Activated T-helper 9 cell treated with anti-CD3 and anti-CD28 coated beads, Interleukin-2, amount 50 U/mL, for 16 hours (primary cell): ENCODE data around the gene CREBBP.
"Not testable (repeated sequence)": the region's sequence is repeated elsewhere in the genome, so short reads cannot be mapped to it uniquely, and the experiment has no call there.

Experiments used
- DNase-seq: peaks from one replicate; pipeline ENCODE4 v3.0.0-alpha.2; 2020; ENCODE audit warnings: low read depth

Gene CREBBP

DNA sequence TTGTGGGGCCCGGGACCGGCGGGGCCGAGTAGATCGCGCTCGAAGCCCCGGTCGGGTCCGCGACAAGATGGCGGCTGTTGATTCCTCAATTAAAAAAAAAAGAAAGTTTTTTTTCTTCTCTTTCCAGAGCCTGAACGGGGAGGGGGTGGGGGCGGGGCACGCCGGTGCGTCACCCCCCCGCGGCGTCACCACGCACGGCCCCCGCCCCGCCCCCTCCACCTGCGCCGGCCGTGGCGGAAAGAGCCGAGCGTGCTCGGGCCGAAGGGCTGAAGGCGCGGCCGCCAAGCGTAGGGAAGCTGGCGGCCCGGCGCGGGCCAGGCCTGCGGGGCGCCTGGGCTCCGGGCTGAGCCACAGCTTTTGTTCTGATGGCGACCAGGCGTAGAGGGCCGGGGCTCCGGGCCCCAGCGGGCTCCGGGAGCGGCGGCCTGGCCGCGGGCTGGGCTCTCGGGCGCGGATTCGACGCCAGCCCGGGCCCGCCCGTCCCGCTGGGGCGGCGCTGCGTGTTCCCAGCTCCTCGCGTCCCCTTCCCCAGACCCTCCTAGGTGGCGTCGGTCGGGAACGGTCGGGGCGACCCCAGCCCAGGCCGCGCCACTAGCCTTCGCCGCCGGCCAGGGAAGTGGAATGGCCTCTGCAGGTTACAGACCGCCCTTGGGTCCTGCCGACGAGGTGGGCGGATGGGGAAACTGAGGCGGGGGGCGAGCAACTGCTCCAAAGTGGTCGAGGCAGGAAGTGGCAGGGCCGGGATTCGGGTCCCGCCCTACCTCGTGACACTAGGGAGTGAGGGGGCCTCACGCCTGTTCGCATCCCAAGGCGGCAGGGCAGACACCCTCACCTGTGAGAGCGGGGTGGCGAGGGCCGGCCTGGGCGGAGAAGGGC is at the start of gene CREBBP:
Gene CREBBP, minus strand, starts transcription at position 91 of the 876 bp plus-strand sequence. CDS start 797 bp downstream, outside the sequence.
- DNase-seq = peak; percentile 80

DNA sequence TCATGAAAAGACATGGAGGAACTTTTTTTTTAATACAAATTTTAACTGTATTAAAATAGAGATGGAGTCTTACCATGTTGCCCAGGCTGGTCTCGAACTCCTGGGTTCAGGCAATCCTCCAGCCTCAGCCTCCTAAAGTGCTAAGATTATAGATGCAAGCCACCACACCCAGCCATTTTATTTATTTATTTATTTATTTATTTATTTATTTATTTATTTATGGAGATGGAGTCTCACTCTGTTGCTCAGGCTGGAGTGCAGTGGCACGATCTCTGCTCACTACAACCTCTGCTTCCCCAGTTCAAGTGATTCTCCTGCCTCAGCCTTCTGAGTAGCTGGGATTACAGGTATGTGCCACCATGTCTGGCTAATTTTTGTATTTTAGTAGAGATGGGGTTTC is 46.6 kb upstream of the CREBBP start:
- DNase-seq = not testable (repeated sequence)

DNA sequence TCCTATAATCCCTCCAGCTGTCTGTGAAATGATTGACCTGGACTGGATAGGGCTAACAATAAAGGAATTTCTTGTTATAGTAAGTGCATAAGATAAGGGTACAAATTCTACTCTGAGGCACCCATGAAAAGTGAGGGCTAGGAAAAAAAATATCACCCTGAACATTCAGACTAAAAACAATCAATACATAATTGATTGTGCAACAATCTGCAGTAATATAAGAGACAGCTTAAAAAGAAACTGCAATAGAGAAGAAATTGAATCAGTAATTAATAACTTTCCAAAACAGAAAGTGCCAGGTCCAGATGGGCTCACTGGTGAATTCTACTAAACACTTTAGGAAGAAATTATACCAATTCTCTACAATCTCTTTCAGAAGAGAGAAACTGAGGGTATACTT is 44.2 kb upstream of the CREBBP start:
- no peak for DNase-seq

DNA sequence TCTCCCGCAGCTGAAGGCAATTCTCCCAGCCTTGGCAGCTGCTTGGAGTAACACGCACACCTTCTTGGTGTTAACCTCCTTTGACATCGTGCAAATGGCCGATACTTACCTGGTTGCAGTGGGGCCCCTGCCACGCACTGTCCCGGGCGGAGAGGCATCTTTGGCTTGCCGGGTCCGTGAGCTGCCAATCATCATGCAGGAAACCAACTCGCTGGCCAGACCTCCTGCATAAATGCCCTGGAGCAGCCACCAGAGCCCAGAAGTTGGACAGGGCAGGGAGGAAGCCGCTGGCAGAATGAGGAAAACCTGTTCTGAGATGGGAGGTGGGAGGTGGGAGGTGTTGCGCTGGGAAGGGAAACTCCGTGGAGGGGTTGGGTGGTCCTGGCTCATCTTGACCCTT is 41.7 kb upstream of the CREBBP start:
- DNase-seq = no peak

DNA sequence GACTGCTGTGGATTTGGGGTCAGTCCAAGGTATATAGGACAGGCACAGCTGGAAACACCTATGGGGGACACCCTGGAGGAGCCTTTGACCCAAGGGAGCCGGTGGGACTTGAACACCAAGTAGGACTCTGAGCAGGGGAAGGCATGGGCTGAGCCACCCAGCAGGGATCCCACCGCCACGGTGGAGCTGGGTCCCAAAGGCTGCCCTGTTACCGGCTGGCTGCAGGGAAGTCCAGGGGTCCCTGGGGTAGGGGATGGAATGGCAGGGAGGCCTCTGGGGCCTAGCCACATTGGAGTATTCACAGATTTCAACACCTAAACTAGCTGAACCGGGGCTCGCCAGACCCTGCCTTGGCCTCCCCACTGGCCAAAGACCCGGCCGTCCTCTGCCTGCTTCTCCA is 39.7 kb upstream of the CREBBP start:
- DNase-seq = no peak

DNA sequence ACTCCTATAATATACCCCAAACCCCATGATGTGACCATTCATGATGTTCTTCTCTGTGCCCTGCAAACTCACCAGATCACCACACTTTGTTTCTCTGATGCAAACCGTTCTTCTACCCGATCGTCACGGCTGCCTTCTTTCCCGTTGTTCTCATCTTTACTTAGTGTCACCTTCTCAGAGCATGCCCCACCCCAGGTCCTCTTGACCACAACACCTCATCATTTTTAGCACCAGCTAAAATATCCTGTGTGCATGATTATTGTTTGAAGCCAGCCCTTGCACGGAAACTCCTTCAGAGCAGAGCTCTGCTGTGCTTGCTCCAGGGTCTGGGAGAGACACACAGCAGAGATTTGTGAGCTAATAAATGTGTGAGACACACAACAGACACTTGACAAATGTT is 38.9 kb upstream of the CREBBP start:
- DNase-seq = no peak

DNA sequence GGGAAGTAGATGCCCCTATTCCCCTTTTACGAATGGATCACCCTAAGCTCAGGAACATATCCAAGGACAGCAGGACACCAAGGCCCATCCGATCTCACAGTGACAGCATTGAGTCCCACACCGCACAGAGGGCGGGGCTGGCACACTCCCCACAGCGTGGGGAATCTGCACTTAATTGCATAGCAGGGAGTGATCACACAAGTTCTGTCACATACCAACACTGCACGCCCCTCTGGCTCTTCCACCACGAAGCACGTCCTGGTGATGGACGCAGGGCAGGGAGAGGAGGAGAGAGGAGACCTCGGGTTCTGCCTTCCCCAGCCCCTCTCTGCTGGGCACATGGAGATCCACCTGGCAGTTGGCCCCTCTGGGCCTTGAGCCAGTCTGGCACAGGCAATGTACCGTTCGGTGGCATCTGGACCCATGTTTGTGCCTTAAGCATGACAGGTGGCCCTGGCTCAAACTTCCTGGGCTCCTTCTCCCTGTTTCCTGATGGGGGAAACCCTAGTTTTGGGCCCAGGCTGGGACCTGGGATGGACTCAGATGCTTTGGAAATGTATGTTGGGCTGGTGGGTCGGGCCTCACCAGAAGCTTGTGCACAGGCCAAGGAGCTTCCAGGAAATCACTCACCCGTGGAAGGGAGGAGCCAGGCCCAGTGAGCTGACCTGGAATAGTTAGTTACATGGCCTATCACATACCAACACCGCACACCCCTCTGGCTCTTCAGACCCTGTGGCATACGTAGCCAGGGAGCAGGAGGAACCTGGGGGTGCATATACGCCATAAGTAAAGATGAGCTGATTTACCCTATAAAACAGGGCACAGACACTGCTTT is 35.1 kb upstream of the CREBBP start:
- no peak for DNase-seq

DNA sequence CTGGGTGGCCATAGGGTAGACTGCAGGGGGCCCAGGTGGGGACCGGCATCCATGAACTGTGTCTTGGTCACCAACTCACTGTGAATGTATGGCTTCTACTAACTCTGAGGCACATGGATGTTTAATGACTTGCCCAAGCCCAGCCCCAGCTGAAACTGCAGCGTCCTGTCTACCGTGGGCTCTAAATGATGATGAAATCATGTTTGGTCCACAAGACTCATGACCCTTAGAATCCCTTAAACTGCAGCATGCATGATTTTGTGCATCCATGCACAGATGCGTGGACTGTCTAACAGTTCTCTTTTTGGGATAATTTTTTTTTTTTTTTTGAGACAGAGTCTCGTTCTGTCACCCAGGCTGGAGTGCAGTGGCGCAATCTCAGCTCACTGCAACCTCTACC is 32.4 kb upstream of the CREBBP start:
- no peak for DNase-seq

DNA sequence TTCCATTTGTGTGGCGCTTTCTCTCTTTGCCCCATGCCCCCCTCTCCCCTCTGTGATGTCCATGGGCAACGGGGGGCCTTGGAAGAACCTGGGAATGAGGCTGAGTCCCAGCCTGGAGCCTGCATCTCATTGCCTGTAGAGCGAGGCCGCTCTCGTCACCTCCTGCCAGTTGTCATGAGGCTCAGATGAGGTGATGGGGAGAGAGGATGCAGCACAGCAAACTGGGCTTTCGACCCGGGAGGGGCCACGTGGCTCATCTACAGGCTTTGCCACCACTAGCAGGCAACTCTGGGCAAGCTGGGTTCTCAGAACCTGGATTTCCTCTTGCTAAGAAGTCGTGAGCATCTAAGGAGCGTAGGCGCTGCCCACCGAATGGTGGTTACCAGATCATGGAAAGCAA is 31.9 kb upstream of the CREBBP start:
- no peak for DNase-seq

DNA sequence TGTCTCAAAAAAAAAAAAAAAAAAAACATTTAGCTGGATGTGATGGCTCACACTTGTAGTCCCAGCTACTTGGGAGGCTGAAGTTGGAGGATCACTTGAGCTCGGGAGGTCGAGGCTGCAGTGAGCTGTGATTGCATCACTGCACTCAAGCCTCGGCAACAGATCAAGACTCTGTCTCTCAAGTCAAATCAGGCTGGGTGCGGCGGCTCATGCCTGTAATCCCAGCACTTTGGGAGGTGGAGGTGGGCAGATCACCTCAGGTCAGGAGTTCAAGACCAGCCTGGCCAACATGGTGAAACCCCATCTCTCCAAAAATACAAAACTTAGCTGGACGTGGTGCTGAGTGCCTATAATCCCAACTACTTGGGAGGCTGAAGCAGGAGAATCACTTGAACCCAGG is 31.2 kb upstream of the CREBBP start:
- not testable (repeated sequence) for DNase-seq

DNA sequence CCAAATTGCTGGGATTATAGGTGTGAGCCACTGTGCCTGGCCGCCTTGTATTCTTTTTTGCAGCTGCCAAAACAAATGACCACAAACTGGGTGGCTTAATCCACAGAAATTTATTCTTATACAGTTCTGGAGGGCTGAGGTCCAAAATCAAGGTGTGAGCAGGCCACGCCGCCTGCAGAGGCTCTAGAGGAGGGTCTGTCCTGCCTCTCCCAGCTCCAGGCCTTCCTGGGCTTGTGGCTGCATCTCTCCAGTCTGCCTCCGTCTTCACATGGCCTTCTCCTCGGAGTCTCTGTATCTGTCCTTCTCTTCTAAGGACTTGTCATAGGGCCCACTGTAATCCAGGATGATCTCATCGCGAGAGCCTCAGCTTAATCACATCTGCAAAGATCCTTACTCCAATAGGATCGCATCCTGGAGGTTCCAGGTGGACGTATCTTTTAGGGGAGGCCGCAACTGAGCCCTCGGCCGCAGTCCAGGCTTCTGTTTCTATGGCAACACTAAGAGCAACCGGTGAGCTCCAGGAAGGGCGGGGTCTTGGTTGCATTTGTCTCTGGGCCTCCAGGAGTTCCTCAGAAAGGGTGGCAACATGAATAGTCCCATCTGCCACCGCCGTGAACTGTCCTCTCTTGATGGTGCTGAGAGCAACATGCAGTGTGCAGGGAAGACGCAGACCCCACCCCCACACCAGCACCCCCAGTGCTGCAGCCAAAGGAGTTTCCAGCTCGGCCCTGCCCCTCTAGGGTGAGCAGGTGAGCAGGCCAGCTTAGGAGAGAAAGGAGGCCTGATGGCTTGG is 29.5 kb upstream of the CREBBP start:
- no peak for DNase-seq

DNA sequence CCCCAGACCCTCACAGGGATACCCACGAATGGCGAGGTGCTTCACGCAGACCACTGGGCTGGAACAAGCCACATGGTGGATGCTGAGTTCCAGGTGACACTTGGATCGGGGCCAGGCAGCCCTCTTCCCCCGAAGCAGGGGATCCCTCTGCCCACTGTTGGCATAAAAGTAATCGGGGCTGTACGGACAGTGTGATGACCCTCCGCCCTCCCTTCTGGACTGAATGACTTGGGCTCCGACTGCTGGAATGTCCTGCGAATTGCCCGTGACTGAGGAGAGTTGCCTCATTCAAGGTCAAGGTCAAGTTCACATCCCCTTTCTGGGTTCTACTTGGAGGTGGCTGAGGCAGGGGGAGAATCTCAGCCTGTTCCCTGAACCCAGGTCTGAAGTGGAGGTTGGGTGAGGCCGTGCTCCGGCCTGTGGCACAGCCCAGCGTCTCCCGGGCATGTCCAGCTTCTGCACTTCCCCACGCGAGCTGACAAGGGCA is 28.5 kb upstream of the CREBBP start:
- no peak for DNase-seq

DNA sequence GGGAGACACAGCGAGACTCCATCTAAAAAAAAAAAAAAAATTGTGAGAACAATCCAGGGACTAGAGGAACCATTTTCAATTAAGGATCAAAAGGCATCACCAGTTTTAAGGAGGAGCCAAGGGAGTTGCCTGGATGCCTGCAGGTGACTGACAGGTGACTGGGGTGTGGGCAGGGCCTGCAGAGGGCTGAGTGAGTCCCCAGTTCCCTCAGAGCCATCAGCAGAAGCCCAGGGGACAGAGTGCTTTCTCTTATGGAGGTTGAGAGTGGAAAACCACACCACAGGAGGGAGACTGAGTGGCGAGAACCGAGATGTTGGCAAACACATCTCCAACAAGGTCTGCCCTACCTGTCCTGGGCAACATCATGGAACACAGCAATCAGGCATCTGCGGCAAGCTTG is 27.1 kb upstream of the CREBBP start:
- DNase-seq = no peak

DNA sequence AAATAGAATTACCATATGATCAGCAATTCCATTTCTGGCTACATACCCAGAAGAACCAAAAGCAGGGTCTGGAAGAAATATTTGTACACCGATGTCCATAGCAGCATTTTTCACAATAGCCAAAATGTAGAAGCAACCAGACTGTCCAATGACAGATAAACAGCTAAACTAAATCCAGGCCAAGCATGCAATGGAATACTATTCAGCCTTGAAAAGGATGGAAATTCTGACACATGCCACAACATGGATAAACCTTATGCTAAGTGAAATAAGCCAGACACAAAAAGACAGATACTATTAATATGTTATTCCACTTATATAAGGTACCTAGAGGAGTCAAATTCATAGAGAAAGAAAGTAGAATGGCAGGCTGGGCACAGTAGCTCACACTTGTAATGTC is 25.9 kb upstream of the CREBBP start:
- DNase-seq = no peak

DNA sequence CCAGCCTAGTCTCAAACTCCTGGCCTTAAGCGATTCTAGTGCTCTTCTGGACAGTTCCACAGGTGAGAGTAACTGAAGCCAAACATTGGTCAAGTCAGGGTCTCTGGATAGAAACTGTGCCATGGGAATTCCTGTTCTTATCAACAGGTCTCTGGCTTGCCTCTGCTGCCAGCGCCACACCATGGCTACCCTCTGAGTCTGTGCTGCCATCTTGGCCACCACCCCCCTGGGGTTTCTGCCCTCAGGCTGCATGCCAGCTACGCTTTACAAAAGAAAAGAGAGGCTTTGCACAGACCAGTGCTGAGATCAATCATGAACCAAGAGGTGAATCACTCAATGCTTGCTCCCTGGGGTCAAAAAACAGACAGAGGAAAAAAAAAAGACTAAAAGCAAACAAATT is 24.4 kb upstream of the CREBBP start:
- no peak for DNase-seq

DNA sequence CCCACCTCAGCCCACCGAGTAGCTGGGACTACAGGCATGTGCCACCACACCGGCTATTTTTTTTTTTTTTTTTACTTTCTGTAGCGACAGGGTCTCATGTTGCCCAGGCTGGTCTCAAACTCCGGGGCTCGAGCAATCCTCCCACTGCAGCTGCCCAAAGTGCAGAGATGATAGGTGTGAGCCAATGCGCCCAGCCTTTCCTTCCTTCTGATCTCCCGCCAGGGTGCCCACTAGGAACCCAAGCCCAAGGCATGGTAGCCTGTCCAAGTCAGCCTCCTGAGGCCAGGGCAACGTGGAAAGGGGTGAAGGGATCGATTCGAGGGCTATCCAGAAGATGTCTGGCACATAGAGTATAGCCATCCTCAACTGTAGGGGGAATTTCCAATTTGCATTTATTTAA is 9.6 kb upstream of the CREBBP start:
- no peak for DNase-seq

DNA sequence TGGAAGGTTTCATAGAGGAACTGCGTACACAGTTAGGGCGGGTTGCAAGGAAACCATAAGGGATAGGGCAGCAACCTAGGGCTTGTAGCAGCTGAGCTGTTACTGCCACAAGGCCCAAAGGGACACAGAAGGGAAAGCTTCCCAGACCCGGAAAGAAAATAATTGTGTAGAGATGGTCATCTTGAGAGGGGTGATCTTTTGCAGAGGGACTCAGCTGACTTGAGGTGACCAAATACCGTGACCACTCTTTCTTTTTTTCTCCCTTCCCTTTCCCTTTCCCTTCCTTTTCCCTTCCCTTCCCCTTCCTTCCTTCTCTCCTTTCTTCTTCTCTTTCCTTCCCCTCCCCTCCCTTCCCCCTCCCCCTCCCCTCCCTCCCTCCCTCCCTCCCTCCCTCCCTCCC is 8.5 kb upstream of the CREBBP start:
- DNase-seq = no peak

DNA sequence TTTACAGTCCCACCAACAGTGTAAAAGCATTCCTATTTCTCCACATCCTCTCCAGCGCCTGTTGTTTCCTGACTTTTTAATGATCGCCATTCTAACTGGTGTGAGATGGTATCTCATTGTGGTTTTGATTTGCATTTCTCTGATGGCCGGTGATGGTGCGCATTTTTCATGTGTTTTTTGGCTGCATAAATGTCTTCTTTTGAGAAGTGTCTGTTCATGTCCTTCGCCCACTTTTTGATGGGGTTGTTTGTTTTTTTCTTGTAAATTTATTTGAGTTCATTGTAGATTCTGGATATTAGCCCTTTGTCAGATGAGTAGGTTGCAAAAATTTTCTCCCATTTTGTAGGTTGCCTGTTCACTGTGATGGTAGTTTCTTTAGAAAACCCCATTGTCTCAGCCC is 5.5 kb upstream of the CREBBP start:
- not testable (repeated sequence) for DNase-seq

DNA sequence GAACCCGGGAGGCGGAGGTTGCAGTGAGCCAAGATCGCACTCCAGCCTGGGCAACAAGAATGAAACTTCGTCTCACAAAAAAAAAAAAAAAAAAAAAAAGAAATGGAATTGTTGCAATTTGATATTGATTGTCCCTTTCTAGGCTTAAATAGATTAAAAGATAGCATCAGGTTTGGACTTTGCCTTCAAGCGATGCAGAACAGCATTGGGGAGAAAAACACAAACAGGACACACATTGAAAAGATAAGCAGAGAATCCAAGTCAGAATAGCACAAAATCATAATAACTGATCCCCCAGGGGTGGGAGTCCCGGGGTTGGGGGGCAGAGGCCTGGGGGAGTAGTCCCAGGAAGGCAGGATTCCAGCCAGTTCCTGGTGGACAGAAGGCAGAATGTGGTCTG is 3.9 kb upstream of the CREBBP start:
- DNase-seq = no peak

DNA sequence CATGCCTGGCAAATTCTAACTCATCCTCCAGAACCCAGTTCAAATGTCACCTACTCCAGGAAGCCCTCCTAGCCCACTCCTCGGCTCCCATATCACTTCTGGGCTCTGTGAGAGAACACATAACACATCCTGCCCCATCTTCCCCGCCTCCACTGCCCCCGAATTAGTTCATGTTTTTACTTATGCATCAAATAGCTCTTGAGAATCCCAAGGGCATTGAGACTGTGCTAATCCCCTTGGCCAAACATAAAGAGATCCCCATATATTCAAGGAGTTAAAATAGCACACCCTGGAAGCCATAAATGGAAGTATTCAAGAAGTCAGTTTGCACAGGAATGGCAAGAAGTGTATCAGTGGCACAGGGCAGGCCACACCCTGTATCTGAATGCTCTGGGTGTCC is 2.0 kb upstream of the CREBBP start:
- DNase-seq = no peak

DNA sequence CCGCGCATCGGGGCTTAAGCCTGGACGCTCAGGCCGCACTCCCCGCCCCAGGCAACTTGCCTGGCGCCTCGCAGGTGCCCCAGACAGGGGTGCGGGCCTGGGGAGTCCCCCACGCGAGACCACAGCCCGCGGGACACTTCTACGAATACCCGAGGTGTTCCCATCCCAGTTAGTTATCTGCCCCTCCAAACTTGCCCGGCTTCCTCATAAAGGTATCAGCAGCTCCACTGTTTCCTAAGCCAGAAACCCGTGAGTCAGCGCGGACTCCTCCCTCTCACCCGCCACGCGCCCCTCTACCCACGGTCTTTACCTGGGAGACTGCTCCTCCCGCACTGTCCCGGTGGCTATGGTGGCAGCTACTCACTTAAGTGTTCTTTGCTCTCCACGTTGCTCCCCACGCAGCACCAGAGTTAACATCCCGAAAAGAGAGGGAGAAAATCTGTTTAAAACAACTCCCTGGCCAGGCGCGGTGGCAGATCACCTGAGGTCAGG is 1.0 kb upstream of the CREBBP start:
- no peak for DNase-seq
